ENCODE results near the gene LTN1.

- TF ChIP-seq CTCF (IDR thresholded peaks at IDR 0.05; ENCODE audit: insufficient read depth, low read length, poor library complexity, severe bottlenecking) (no peak), EZH2phosphoT487 (conservative IDR thresholded peaks at IDR 0.05; ENCODE audit: low read length) (no peak)
Measured at GRCh38 chr21:28899744-28900143, 92.9 kb downstream of the LTN1 start.

All from SU-DHL-6 (cell line).